Mucosa of rectum (tissue), 2 donors: ENCODE measurements around the gene MARCHF9.
A peak's percentile ranks its signal among the peaks of the same experiment; 100 is the strongest.

Experiments
- H3K27ac ChIP-seq, 2 donors: one replicate each; pipeline ENCODE4 v1.7.0; 2013; ENCODE audit warnings: inconsistent platforms in 2 of 2, low read depth in 2 of 2, low read length in 2 of 2
- H3K27me3 ChIP-seq, 2 donors: one replicate each; pipeline ENCODE4 v1.7.0; 2013; ENCODE audit warnings: low read length in 2 of 2; ENCODE audit not compliant: control insufficient read depth in 2 of 2, insufficient read depth in 2 of 2
- H3K36me3 ChIP-seq, 2 donors: one replicate each; pipeline ENCODE4 v1.7.0; 2013; ENCODE audit warnings: low read length in 2 of 2; ENCODE audit not compliant: control insufficient read depth in 2 of 2, insufficient read depth in 2 of 2
- H3K4me1 ChIP-seq, 2 donors: one replicate each; pipeline ENCODE4 v1.7.0; 2013; ENCODE audit warnings: low read length in 2 of 2, mild to moderate bottlenecking in 1 of 2; ENCODE audit not compliant: control insufficient read depth in 2 of 2, insufficient read depth in 2 of 2
- H3K4me3 ChIP-seq, 2 donors: one replicate each; pipeline ENCODE4 v1.7.0; 2013; ENCODE audit warnings: low read length in 2 of 2
- H3K9ac ChIP-seq, 2 donors: one replicate each; pipeline ENCODE4 v1.7.0; 2013; ENCODE audit warnings: low read length in 2 of 2, low read depth in 1 of 2, mild to moderate bottlenecking in 1 of 2
- H3K9me3 ChIP-seq, 2 donors: one replicate each; pipeline ENCODE4 v1.7.0; 2013; ENCODE audit warnings: low read length in 2 of 2; ENCODE audit not compliant: control insufficient read depth in 2 of 2
- donor health status: healthy.
- donor health status: Normal muscosa, but diverticular disease.

Gene MARCHF9

GRCh38 chr12:57763881-57764661 lies 9.2 kb downstream of the MARCHF9 start:
- Histone ChIP-seq H3K4me1 (peaks cover 20 to 29% of the 10 kb centered on the region in 2 donors), H3K4me3 (peak overlapping the region; percentile 56 to 81), H3K36me3 (peaks cover 2 to 5% of the 10 kb centered on the region in 2 donors), H3K27ac (no peak overlapping the region), H3K27me3 (peaks cover 32% of the 10 kb centered on the region in 2 donors), H3K9me3 (no peaks in the 10 kb centered on the region), H3K9ac (peak overlapping the region in 1 of 2 donors; percentile 52)

- Histone ChIP-seq H3K27me3 (peaks cover 32% of the 10 kb centered on the region in 2 donors), H3K36me3 (peaks cover 3 to 4% of the 10 kb centered on the region in 2 donors), H3K27ac (no peak overlapping the region), H3K4me3 (peak overlapping the region; percentile 56 to 81), H3K4me1 (peaks cover 20 to 29% of the 10 kb centered on the region in 2 donors), H3K9ac (peak overlapping the region in 1 of 2 donors; percentile 52), H3K9me3 (no peaks in the 10 kb centered on the region)
Observed at GRCh38 chr12:57764662-57765002, 9.7 kb downstream of the MARCHF9 start.

GRCh38 chr12:57765003-57765697 lies 10.2 kb downstream of the MARCHF9 start:
- Histone ChIP-seq H3K9ac (peak overlapping the region in 1 of 2 donors; percentile 52), H3K27ac (no peak overlapping the region), H3K4me1 (peaks cover 20 to 29% of the 10 kb centered on the region in 2 donors), H3K4me3 (peak overlapping the region; percentile 56 to 81), H3K27me3 (peaks cover 32% of the 10 kb centered on the region in 2 donors), H3K9me3 (no peaks in the 10 kb centered on the region), H3K36me3 (peaks cover 4 to 5% of the 10 kb centered on the region in 2 donors)

DNA sequence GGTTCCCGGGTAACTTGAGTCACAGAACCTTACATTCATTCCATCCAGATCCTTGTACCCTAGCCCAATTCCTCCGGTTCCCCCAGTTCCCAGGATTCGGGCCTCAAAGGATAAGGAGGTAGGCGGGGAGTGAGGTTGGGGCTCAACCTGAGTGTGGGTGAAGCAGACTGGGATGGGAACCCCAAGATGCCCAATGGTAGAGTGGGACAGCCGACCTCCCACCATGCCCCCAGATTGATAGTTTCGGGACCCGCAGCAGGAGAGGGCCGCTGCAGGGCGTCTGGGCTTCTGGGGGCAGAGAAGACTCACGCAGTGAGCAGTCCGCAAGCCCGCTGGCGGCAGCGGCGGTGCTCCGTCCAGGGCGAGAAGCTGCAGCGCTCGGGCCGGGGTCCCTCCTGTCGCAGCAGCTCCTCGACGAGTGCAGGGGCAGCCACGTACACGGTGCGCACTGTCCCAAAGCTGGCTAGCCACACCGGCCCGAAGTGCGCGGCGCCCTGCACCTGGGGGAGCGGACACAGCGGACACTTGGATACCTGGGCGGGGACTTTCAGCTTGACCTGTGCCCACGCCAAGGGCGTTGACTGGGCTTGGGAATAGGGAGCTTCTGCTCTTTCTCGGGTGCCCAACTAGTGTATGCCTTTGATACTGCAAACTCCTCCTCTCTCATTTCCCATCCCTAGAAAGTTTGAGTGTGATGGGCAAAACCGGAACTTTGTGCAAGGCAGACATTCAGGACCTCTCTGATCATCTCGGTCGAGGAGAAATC lies 11.0 kb downstream of the MARCHF9 start:
- H3K4me1 ChIP-seq: peaks cover 20 to 29% of the 10 kb centered on the region in 2 donors
- H3K9me3 ChIP-seq: no peaks in the 10 kb centered on the region
- no peak overlapping the region for H3K27ac ChIP-seq
- H3K9ac ChIP-seq: peak overlapping the region in 1 of 2 donors; percentile 52
- H3K27me3 ChIP-seq: peaks cover 32% of the 10 kb centered on the region in 2 donors
- peaks cover 4 to 5% of the 10 kb centered on the region in 2 donors for H3K36me3 ChIP-seq
- peak overlapping the region; percentile 56 to 81 for H3K4me3 ChIP-seq

DNA sequence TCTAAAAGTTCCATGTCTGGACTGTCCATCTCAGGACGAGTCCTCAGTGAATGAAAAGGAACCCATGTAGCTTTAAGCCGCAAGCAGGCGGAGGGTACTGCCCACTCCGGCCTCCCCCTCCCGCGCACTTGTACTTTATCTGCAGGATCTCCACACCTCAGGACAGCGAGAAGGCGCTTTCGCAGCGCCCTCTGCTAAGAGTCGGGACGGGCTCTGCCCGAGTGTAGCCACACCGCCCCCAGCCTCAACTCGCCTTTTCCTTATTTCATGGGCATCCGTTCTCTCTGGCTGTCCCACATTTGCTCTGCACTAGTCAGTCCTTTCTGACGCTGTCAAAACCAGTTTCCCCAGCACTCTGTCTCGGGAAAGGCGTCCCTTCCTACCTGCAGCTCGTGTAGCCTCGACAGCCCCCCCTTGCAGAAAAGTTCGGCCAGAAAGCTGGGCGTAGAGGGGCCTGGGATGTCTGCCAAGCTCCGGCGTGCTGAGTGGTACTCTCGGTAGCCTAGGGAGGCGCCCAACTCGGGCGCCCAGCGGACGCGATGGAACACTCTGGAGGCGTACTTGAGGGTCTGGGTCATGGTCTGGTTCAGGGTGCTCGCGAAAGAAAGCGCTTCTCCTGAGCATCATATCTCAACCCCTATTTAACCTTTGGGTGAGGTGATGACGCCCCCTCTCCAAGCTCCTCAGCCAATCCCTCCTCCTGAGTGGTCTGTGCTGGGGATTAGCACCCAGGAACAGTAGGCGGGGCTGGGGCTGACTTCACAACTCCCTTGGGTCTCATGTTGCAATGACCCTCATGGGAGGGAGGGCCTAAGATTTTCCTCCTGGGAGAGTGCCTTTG lies 11.8 kb downstream of the MARCHF9 start, which contains the start of gene CYP27B1:
Gene CYP27B1 (minus strand): TSS at position 615 of the 841 bp plus-strand sequence. CDS start 37 bp downstream, at position 578.
- Histone ChIP-seq H3K27me3 (peaks cover 32% of the 10 kb centered on the region in 2 donors), H3K36me3 (peaks cover 4 to 5% of the 10 kb centered on the region in 2 donors), H3K4me1 (peaks cover 24 to 34% of the 10 kb centered on the region in 2 donors), H3K4me3 (peak within 1 kb of the TSS; percentile 56 to 81), H3K27ac (no peak within 1 kb of the TSS), H3K9ac (peak within 1 kb of the TSS in 1 of 2 donors; percentile 24), H3K9me3 (no peaks in the 10 kb centered on the region)

- Histone ChIP-seq H3K4me1 (peaks cover 28 to 37% of the 10 kb centered on the region in 2 donors), H3K9me3 (no peaks in the 10 kb centered on the region), H3K27ac (no peak overlapping the region), H3K36me3 (peaks cover 4 to 5% of the 10 kb centered on the region in 2 donors), H3K4me3 (no peak overlapping the region), H3K9ac (no peak overlapping the region), H3K27me3 (peaks cover 32% of the 10 kb centered on the region in 2 donors)
Observed at GRCh38 chr12:57767305-57767698, 12.4 kb downstream of the MARCHF9 start.

DNA sequence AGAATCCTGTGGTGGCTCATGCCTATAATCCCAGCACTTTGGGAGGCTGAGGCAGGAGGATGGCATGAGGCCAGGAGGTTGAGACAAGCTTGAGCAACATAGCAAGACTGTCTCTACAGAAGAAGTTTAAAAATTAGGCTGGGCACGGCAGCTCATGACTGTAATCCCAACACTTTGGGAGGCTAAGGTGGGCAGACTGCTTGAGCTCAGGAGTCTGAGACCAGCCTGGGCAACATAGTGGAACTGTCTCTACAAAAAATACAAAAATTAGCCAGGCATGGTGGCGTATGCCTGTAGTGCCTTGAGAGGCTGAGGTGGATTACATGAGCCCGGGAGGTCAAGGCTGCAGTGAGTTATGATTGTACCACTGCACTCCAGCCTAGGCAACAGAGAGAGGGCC lies 13.0 kb downstream of the MARCHF9 start:
- Histone ChIP-seq H3K9ac (no peak overlapping the region), H3K9me3 (no peaks in the 10 kb centered on the region), H3K36me3 (peaks cover 4 to 5% of the 10 kb centered on the region in 2 donors), H3K27ac (no peak overlapping the region), H3K4me3 (no peak overlapping the region), H3K4me1 (peaks cover 31 to 40% of the 10 kb centered on the region in 2 donors), H3K27me3 (peaks cover 32% of the 10 kb centered on the region in 2 donors)

DNA sequence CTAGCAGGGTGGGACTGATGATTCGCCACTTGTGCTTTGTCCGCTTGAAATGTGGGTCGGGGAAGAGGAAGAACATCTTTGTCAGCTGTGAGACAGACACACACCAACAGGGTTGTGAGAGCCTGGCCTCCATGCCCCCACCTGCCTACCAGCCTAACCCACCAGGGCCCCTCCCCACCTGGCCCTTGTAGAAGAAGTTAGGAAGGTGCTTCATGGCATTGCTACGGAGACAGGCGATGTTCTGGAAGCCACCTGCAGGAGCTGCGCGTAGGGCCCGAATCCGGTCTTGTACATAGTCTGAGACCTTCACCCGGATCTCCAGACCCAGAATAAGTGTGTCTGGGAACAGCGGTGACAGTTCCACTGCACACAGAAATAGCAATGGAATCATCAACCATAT lies 14.7 kb downstream of the MARCHF9 start:
- Histone ChIP-seq H3K27me3 (peaks cover 21 to 26% of the 10 kb centered on the region in 2 donors), H3K4me1 (peaks cover 34 to 38% of the 10 kb centered on the region in 2 donors), H3K36me3 (peaks cover 4 to 5% of the 10 kb centered on the region in 2 donors), H3K9me3 (no peaks in the 10 kb centered on the region), H3K9ac (no peak overlapping the region), H3K27ac (no peak overlapping the region), H3K4me3 (no peak overlapping the region)

DNA sequence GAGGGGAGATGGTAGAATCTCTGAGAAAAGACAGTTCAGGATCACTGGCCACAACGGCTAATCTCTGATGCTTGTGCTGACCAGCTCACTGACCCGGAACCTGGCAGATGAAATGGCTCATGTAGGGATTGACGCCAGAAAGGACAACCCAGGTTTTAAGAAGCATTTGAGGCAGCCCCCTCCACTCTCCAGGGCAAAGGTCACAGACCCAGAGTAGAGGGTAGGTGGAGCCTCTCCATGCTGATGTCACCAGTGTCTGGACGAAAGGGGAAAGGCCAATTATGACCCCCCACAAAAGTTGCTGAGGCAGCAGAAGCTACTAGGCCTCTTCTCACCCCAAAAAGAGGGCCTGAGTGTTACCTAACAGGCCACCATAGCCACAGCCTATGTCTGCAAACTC lies 15.8 kb downstream of the MARCHF9 start:
- Histone ChIP-seq H3K4me3 (no peak overlapping the region), H3K27me3 (peaks cover 15 to 16% of the 10 kb centered on the region in 2 donors), H3K9me3 (no peaks in the 10 kb centered on the region), H3K9ac (no peak overlapping the region), H3K27ac (no peak overlapping the region), H3K36me3 (peaks cover 4 to 5% of the 10 kb centered on the region in 2 donors), H3K4me1 (peaks cover 27 to 28% of the 10 kb centered on the region in 2 donors)
